Suppressor macrophage treated with lipopolysaccharide for 1 hour (primary cell): ENCODE data around the gene JAKMIP1.
"Not testable (repeated sequence)": the region's sequence is repeated elsewhere in the genome, so short reads cannot be mapped to it uniquely, and the experiment has no call there.

Experiments used
- DNase-seq, 3 donors: peaks; one replicate each; pipeline ENCODE4 v3.0.0-alpha.2; 2020 to 2022

JAKMIP1 gene

GRCh38 chr4:6141021-6141420 is 59.3 kb downstream of the JAKMIP1 start:
- not testable (repeated sequence) for DNase-seq

DNA sequence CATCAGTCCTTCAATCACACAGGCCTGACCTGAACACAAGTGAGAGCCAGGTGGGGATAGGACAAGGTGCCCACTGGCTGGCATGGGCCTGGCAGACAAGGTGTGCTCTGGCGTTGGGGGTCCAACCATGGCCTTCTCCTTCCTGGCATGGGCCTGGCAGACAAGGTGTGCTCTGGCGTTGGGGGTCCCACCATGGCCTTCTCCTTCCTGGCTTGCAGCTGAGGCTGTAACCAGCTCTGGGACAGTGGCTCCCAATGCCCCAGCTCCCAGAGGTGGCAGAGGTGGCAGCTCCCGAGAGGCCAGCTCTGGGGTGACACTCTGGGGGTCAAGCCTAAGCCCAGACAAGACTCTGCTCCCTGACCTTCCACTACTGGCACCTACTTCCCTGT is 62.6 kb downstream of the JAKMIP1 start:
- DNase-seq = no peak

DNA sequence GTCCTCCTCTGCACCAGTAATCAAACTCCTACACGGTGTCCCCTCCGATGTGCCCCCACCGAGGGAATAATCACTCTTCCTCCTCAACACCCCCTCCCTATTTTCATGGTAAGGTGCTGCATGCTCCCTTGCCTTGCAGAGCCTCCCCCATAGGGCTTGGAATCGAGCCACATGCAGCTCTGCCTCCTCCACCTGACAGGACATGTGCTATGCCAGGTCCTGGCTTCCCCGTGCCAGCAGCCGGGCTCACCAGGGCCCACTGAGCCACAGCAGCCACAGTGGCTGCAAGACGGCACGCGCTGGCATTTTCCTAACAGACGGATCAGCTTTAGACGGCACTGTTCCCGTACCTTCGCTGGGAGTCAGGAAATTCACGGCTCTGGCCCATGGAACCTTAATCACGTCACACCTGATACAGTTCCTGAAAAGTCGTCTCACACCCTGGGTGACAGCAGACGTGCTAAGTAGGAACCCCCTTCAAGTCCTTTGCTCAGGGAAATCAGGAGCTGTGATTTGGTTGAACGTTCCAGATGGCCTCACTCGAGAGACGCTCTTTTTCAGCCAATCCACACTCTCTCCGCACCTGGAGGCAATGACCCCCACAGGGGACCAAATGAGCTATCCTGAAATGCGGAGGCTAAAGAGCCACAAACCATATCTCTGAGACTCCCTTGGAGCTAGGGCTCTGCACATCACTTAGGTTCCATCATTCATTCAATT is 63.2 kb downstream of the JAKMIP1 start:
- no peak for DNase-seq

DNA sequence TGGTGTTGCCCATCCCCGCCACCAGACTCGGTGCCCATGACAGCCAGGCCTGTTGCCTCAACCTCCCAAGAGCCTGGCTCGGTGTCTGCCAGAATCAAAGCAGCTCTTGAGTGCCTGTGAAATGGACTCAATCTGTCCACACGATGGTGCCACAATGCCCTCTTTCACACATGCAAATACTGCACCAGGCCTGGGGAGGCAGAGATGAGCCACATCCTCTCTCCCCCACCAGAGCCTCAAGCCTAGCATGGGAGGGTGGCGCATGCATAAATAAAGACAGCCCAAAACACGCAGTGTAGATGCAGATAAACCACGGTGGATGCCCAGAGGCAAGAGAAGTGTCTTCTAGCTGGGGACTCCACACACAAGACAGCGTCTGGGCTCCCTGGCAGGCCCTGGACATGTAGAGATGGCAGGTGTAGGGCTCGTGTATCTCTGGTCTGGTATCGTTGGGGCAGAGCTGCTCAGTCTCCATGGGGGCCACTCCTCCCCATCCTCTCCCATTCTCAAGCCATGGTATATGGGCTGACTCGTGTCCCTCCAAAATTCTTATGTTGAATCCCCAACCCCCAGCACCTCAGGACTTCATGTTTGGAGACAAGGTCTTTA is 65.6 kb downstream of the JAKMIP1 start:
- DNase-seq = no peak

- no peak for DNase-seq
These were observed 67.6 kb downstream of the JAKMIP1 start for GRCh38 chr4:6132716-6133115.

DNA sequence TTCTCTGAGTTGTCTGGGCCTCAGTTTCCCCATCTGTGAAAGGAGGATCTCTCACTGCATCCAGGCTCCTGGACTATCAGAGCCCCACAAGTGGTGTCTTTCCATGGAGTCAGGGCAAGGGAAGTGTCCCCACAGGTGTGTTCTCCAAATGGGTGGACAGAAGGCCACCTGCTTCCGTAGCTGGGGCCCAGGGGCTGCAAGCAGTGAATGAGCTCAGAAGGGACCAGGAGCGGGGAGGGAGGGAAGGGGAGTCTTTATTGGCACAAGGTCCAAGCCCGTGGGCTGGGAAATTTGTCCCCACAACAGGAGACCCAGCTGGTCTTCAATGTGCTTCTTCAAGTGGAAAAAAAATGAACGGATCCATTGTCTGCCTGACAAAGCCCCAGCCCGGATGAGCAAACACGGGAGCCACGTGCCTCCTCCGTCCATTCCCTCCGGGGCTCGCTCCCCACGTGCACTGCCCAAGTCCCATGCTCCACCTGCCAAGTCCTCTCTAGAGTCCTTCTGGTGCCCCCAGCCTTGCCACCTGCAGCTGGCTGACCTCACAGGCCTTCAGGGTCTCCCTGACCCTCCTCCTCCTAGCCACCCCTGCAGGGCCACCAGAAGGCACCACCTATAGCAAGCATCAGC is 72.0 kb downstream of the JAKMIP1 start:
- no peak for DNase-seq

DNA sequence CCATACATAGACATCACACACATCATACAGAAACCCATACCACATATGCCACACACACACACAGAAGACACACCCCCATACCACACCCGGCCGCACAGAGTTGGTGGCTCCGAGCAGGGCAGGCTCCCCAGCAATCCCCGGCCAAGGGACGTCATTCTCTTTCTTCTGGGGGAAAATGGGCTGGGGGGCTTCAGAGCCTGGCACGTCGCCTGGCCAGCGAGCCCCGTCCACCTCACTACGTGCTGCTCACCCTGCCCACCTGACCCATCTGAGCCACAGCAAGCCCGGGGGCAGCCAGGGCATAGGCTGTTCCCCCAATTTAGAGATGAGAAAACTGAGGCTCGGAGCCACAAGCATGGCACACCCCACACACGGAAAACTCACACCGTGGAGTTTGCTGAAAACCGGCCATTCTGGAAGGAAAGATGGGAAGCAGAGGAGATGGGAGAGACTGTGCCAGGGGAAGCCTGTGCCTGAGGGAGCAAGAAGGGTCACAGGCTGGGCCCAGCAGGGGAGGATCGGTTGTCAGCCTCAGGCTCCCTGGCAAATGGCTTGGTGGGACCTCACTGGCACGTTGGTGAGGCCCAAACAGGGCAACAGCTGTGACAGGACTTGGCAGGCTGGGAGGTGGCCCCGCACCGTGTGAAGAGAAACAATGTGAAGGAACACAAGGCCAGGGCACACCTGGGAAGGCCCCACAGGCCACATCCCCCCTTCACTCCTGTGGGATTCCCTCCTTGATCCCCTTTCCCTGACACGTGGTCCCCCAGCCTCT is 73.2 kb downstream of the JAKMIP1 start:
- DNase-seq = no peak

GRCh38 chr4:6125103-6125651 is 75.2 kb downstream of the JAKMIP1 start:
- no peak for DNase-seq

DNA sequence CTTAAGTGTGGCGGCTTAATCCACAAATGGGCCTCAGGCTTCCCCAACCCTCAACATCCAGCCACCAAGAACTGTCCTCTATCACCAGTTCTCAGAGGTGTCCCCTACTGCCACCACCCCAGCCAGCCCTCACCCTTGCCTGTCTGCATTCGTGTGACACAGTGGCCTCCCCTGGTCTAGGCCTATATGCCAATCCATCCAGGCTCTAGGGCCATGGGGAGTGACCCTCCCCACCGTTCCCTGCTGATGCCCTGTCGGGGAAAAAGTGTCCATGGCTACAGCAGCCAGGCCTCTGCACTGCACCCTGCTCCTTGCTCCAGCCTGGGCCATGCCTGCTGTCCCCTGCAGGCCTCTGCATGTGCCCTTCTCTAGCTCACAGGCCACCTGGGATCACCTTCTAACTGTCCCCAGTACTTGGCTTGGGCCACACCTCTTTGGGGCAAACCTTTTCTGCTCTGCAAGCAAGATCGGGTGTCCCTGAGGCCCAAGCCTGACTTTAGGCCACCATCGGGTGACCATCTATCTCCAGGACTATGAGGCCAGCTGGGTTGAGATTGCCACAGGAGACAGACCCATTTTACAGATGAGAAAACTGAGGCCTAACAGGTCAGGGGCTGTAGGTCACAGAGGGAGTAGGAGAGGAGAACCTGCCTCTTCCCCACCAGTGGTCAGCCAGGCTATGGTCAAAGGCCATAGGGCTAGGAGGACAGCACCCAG is 75.8 kb downstream of the JAKMIP1 start:
- no peak for DNase-seq

GRCh38 chr4:6123976-6124375 is 76.4 kb downstream of the JAKMIP1 start:
- DNase-seq = no peak

GRCh38 chr4:6123541-6123940 is 76.8 kb downstream of the JAKMIP1 start:
- DNase-seq = no peak

GRCh38 chr4:6123116-6123515 is 77.2 kb downstream of the JAKMIP1 start:
- no peak for DNase-seq

DNA sequence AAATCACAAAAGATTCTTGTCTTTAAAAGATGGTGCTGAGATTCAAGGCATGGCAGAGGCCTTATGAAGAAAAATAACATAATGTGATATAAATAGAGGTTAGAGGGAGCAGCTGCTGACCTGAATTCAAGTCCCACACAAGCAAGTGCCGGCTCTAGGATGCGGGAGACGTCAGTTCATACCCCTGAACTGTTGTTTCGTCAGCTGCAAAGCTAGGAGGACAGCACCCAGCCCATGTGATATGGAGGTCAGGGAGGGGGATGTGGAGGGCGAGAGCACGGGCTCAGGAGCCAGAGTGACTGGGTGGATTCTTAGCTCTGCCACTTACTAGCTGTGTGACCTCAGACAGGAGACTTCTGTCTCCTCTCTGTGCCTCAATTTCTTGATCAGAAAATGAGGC is 77.9 kb downstream of the JAKMIP1 start:
- no peak for DNase-seq

DNA sequence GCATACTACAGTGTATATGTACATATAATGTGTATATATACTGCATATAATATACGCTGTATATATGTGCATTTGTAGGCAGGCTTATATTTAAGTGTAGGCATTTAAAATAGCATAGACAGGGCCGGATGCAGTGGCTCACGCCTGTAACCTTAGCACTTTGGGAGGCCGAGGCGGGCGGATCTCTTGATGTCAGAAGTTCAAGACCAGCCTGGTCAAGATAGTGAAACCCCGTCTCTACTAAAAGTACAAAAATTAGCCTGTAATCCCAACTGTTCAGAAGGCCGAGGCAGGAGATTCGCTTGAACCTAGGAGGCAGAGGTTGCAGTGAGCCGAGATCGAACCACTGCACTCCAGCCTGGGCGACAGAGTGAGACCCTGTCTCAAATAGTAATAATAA is 78.4 kb downstream of the JAKMIP1 start:
- DNase-seq = no peak

DNA sequence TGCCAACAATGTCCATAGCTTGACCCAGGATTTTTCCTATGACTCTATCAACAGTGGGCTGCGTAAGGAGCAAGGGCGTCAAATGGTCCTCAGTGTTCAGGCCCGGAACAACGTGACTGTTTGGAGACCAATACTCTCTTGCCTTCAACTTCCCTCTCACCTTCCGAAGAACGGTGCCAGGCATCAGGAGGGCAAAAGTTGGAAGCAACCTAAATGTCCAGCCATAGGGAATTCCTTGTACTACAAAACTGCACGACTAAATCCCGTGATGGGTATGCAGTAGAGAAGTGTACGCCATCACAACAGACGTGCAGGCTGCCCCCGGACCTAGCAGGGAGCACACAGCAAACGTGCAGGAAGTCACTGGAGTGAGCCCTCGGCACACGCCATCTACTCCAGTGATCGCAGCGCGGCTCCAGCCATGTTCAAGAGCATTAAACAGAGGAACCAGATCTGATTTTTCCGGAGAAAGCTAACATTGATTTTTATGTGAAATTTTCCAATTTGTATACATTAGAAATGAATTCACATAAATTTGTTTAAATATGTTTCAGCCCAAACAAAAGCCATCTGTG is 79.0 kb downstream of the JAKMIP1 start:
- DNase-seq = no peak

DNA sequence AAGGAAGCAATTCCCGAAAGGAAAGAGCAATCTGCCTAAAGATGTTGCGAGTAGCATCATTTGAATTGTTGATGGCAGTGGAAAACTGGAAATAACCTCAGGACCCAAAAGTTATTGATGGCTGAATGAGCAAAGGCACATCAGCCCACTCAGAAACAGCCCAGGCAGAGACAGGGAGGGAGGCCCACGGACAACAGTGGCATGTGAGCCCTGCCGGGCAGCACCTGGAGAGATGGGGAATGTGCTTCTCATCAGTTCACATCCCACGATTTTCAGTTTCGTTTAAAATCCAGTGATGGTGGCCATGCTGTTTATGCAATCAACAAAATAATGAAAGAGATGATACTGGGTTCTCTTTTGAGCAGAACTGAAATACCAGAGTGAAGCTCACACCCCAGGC is 80.0 kb downstream of the JAKMIP1 start:
- no peak for DNase-seq

DNA sequence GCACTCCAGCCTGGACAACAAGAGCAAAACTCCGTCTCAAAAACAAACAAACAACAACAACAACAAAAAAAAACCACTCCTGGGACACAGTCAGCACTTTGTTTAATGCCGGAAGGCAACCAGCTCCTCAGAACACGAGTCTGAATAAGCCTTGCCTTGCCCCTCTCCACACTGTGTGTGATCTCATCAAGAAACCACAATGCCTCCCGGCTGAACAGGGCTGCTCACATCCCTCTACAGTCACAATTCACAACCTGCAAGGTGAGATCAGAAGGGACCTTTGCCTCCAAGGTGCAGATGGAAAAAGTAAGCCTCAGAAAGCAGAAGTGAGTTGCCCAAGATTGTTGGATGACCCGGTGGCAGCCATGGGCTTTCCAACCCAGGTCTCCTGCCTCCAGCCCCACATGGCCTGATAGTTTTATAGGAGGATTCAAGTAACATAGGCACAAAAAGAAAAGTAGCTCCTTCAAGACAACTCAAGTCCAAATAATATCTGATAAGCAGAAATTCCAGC is 80.8 kb downstream of the JAKMIP1 start:
- no peak for DNase-seq

GRCh38 chr4:6118201-6118600 is 82.1 kb downstream of the JAKMIP1 start:
- DNase-seq = no peak

- DNase-seq = no peak
These were observed 83.6 kb downstream of the JAKMIP1 start for GRCh38 chr4:6116696-6117285.

DNA sequence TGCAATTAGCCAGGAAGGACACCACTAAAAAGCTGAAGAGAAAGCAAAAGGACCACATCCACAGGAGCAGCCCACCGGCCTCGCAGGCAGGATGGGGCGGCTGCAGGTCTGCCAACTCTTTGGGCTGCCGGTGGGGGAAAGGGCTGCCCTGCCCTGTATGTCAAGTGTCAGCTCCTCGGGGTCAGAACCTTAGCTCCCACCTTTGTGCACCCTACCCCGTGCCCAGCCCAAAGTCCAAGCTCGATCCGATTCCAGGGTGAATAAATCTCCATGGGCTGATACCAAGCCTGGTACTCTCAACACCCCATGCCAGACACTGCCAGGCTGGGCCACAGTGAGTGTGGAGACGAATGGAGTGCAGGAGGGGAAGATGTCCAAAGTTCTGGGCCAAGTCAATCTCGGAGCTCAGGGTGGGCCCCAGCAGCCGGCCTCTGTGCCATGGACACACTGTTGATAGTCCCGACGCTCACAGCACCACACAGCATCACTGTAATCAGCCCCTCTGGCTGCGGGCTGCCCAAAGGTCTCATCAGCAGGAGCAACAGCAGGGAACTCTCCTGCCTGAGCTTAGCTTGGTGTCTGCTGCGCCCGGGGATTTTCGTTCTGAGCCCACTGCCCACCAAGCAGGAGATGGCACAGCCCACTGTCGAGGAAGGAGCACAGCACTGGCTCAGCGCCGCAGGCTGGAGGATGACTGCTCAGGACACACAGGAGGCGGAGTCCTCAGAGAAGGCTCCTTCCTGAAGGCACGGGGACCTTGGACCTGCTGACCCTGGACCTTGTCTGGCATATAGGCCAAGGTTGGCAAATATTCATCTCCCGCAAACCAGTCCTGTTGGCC is 84.4 kb downstream of the JAKMIP1 start:
- DNase-seq = no peak

GRCh38 chr4:6115342-6115741 is 85.0 kb downstream of the JAKMIP1 start:
- no peak for DNase-seq
